ENCODE measurements around the gene UBE2B. TPM values are rescaled to one million over a fixed set of nuclear protein-coding genes. Genes with fewer than 3 reads are reported as not detected.
A peak's percentile ranks its signal among the peaks of the same experiment; 100 is the strongest.

Gene UBE2B
- total and polyA plus RNA-seq, 10 of the 15 experiments (the other 5 are each of a cell fraction or from before 2014, with no cell fraction given), result 10.8 to 179 (median 61.3) TPM

DNA sequence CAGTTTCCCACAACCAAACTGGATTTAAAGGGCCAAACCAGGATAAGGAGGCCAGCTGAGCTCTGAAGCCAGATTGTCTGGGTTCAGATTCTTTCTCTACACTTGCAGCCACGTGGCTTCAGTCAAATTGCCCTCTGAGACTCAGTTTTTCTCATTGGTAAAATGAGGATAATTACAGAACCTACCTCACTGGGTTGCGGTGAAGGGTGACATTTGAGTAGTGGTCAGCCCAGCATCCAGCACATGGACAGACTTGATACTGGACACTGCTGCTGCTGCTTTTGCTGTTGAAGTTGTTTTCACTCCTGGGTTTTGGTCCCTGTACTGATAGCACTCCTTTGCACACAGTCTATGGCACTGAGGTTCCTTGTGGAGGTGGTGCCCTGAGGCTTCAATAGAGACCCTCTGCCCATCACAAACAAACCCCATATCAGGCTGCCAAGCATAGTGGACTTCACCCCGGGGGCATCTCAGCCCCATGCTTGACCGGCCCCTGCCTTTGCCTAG is 66.0 kb downstream of the UBE2B start (continued):
- no peak for TF ChIP-seq NR2C2 (IDR thresholded peaks at IDR 0.05; ENCODE audit: borderline replicate concordance, control insufficient read depth, insufficient read length, low read depth)
- TF ChIP-seq NFXL1 (IDR thresholded peaks at IDR 0.05; ENCODE audit: borderline replicate concordance), result no peak
- TF ChIP-seq GATAD2B (conservative IDR thresholded peaks at IDR 0.05; ENCODE audit: low read depth), result no peak
- TF ChIP-seq, protein P1, sequence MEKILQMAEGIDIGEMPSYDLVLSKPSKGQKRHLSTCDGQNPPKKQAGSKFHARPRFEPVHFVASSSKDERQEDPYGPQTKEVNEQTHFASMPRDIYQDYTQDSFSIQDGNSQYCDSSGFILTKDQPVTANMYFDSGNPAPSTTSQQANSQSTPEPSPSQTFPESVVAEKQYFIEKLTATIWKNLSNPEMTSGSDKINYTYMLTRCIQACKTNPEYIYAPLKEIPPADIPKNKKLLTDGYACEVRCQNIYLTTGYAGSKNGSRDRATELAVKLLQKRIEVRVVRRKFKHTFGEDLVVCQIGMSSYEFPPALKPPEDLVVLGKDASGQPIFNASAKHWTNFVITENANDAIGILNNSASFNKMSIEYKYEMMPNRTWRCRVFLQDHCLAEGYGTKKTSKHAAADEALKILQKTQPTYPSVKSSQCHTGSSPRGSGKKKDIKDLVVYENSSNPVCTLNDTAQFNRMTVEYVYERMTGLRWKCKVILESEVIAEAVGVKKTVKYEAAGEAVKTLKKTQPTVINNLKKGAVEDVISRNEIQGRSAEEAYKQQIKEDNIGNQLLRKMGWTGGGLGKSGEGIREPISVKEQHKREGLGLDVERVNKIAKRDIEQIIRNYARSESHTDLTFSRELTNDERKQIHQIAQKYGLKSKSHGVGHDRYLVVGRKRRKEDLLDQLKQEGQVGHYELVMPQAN (conservative IDR thresholded peaks at IDR 0.05), result no peak
- TF ChIP-seq NFIC (IDR thresholded peaks at IDR 0.05; ENCODE audit: low read depth, low read length), result no peak
- peak; percentile 42; the same call in 1 of the 2 replicates for TF ChIP-seq ATF2 (IDR thresholded peaks at IDR 0.05; ENCODE audit: low read length)
- TF ChIP-seq, protein P2, sequence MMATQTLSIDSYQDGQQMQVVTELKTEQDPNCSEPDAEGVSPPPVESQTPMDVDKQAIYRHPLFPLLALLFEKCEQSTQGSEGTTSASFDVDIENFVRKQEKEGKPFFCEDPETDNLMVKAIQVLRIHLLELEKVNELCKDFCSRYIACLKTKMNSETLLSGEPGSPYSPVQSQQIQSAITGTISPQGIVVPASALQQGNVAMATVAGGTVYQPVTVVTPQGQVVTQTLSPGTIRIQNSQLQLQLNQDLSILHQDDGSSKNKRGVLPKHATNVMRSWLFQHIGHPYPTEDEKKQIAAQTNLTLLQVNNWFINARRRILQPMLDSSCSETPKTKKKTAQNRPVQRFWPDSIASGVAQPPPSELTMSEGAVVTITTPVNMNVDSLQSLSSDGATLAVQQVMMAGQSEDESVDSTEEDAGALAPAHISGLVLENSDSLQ (IDR thresholded peaks at IDR 0.05), result no peak
- TF ChIP-seq, protein P3, sequence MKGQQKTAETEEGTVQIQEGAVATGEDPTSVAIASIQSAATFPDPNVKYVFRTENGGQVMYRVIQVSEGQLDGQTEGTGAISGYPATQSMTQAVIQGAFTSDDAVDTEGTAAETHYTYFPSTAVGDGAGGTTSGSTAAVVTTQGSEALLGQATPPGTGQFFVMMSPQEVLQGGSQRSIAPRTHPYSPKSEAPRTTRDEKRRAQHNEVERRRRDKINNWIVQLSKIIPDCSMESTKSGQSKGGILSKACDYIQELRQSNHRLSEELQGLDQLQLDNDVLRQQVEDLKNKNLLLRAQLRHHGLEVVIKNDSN (IDR thresholded peaks at IDR 0.05; ENCODE audit: borderline replicate concordance, extremely low read length, insufficient read depth, low read depth, low read length), result no peak
- peak; percentile 89 for TF ChIP-seq SMAD5 (IDR thresholded peaks at IDR 0.05; ENCODE audit: low read depth)
- TF ChIP-seq, protein P4, sequence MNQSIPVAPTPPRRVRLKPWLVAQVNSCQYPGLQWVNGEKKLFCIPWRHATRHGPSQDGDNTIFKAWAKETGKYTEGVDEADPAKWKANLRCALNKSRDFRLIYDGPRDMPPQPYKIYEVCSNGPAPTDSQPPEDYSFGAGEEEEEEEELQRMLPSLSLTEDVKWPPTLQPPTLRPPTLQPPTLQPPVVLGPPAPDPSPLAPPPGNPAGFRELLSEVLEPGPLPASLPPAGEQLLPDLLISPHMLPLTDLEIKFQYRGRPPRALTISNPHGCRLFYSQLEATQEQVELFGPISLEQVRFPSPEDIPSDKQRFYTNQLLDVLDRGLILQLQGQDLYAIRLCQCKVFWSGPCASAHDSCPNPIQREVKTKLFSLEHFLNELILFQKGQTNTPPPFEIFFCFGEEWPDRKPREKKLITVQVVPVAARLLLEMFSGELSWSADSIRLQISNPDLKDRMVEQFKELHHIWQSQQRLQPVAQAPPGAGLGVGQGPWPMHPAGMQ (IDR thresholded peaks at IDR 0.05; ENCODE audit: borderline replicate concordance), result no peak
- peak; percentile 95; the same call in 1 of the 2 replicates for TF ChIP-seq PML (IDR thresholded peaks at IDR 0.05; ENCODE audit: low read length)

All from GM12878 (cell line).